Neural progenitor cell (in vitro differentiated cells): ENCODE measurements around the gene CUEDC2.

ENCODE experiments used
- CTCF ChIP-seq: fragments of 200-600 bp; sonication (generic); IDR thresholded peaks from 2 replicates; pipeline ENCODE4 v1.5.1; 2017; ENCODE audit warnings: antibody characterized with exemption, mild to moderate bottlenecking
- EZH2 ChIP-seq: fragments of 200-600 bp; sonication (generic); IDR thresholded peaks from 2 replicates; pipeline ENCODE4 v1.6.1; 2017; ENCODE audit warnings: antibody characterized with exemption, mild to moderate bottlenecking, moderate library complexity

GRCh38 chr10:102375867-102376266 is 56.5 kb downstream of the CUEDC2 start:
- no peak for TF ChIP-seq CTCF
- TF ChIP-seq EZH2, result no peak
